OCI-LY3 (cell line): ENCODE results near the gene STIM1.

ENCODE experiments used
- EZH2phosphoT487 ChIP-seq: fragments of 200-600 bp; shearing (Covaris generic); IDR thresholded peaks from 2 replicates; pipeline ENCODE4 v1.6.1; 2018; ENCODE audit warnings: antibody characterized with exemption, mixed run types, low read depth
- TF ChIP-seq, protein P1 (sequence below): fragments of 200-600, 300-600 bp; sonication (generic); IDR thresholded peaks from 2 replicates; pipeline ENCODE4 v1.5.1; 2014; ENCODE audit warnings: antibody characterized with exemption, low read length, low read depth

DNA sequence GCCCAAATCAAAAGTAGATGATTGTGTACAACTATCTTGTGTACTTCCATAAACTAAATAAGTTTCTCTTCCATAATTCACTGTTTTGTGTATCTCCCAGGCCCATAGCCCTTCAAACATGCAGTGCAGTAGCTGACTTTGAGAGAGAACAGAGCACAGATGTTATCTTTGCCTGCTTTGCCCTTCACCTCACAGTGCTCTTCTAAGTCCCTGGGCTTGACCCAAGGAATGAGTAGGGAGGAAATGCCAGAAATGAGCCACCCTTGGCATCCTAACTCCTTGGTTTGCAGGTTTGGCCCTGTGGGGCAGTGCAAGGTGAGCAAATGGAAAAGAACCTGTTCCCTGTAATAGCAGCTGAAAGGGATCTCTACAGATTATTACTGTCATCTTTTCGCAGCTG lies 79.2 kb downstream of the STIM1 start:
- no peak for TF ChIP-seq EZH2phosphoT487
- TF ChIP-seq, protein P1, sequence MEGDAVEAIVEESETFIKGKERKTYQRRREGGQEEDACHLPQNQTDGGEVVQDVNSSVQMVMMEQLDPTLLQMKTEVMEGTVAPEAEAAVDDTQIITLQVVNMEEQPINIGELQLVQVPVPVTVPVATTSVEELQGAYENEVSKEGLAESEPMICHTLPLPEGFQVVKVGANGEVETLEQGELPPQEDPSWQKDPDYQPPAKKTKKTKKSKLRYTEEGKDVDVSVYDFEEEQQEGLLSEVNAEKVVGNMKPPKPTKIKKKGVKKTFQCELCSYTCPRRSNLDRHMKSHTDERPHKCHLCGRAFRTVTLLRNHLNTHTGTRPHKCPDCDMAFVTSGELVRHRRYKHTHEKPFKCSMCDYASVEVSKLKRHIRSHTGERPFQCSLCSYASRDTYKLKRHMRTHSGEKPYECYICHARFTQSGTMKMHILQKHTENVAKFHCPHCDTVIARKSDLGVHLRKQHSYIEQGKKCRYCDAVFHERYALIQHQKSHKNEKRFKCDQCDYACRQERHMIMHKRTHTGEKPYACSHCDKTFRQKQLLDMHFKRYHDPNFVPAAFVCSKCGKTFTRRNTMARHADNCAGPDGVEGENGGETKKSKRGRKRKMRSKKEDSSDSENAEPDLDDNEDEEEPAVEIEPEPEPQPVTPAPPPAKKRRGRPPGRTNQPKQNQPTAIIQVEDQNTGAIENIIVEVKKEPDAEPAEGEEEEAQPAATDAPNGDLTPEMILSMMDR: no peak
